GM19351 (cell line): ENCODE results near the gene RIMBP2.

ENCODE experiments used
- ATAC-seq: cut with Tn5 transposase; IDR thresholded peaks from one replicate; pipeline ENCODE4 v1.9.1; 2021; ENCODE audit warnings: mild to moderate bottlenecking, moderate library complexity; ENCODE audit not compliant: unreplicated experiment

Gene RIMBP2

DNA sequence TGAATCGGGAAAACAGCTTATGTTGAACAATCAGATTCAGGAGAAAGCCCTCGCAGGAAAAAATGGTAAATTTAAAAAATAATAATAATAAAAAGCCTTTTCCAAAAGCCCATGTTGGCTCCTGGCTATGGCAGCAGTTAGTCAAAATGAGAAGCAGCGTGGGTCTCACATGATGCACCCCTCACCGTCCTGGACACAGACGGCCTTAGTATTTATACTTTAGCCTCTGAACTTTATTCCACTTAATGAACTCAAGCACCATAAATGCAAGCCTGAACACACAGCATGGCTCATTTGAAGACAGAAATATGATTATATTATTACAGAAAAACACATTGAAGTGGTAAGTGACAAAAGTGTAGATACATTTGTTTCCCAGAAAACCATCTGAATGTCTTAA is 160.9 kb downstream of the RIMBP2 start:
- ATAC-seq: no peak

DNA sequence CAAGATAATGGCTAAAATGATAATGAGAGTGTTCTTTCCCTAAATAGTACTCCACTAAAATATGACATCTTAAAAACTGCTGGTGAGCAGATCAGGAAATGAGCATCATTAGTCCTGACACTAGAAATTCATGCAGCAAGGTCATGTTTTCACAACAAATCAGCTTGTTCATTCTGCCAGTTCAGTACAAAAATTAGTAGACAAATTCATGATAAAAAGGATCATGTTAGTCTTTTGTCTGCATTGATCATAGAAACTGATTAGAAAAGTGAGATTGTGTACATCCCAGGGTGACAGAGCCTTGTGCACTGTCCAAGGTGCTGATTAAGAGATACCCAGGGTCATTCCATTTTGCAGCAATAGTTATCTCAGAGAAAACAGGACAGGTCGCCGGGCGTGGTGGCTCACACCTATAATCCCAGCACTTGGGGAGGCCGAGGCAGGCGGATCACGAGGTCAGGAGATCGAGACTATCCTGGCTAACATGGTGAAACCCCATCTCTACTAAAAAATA is 163.6 kb downstream of the RIMBP2 start:
- no peak for ATAC-seq

DNA sequence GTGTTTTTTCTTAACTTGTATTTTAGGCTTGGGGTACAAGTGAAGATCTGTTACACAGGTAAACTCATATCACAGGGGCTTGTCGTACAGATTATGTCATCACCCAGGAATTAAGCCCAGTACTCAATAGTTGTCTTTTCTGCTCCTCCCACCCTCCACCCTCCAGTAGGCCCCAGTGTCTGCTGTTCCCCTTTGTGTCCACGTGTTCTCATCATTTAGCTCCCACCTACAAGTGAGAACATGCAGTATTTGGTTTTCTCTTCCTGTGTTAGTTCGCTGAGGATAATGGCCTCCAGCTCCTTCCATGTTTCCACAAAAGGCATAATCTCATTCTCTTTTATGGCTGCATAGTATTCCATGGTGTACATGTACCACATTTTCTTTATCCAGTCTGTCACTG is 166.7 kb downstream of the RIMBP2 start:
- ATAC-seq: no peak

DNA sequence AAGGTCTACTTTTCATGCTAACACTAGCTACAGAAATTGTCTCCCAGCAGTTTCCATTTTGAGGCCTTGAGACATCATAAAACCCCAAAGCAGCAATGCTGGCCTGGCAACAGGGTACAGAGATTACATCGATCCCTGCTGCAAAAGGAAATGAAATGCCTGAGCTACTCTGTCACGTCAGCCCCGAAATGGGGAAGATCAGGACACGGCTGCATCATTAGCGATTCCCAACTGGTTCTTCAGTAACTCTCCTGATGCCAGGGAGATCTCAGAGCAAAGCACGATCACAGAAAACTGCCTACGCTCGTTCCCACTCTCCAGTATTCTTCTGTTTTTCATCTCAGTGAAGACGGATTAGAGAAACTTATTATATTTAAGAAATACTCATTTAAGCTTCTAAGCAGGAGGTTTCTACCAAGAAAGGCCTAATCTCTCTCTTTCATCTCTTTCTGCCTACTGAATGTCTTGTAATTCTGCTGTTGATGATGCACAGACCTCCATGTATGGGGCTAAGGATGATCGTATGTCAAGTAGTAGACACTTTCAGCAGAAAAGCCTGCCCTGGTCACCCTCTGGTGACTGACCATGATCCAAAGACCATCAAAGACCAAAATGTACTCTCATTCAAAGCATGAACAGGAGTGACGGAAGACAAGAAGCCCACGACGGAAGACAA is 168.5 kb downstream of the RIMBP2 start:
- no peak for ATAC-seq

DNA sequence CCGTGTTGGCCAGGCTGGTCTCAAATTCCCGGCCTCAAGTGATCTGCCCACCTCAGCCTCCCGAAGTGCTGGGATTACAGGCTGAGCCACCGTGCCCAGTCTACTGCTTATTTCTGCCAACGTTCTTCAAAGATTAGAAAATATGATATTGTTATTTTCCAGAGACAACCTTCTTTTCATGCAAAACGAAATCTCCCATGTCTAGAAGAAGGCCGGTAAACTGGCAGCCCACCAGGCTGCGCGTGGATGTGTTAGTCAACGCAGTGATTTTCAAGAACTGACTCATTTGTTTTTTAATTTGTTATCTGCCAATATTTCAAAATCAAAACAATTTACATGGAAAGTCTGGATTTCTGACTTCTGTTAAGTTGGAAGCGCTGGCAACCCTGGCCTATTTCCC is 169.6 kb downstream of the RIMBP2 start:
- ATAC-seq: no peak

DNA sequence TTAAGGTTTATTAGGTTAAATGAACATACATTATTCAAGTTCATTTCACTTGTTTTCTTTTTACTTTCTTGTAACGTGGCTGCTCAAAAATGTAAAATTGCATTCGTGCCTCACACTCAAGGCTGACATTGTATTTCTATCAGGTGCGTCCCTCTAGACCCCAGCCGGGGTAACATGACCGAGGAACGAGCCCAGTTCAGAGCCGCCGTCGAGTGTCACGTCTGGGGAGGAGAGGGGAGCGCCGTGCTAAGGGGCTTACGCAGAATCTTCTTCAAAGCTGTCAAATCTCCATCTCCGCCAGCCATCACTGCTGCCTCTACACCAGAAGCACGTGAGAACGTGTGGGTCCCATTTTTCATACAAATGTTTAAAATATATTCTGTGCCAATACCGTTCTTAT is 170.6 kb downstream of the RIMBP2 start:
- ATAC-seq: no peak

DNA sequence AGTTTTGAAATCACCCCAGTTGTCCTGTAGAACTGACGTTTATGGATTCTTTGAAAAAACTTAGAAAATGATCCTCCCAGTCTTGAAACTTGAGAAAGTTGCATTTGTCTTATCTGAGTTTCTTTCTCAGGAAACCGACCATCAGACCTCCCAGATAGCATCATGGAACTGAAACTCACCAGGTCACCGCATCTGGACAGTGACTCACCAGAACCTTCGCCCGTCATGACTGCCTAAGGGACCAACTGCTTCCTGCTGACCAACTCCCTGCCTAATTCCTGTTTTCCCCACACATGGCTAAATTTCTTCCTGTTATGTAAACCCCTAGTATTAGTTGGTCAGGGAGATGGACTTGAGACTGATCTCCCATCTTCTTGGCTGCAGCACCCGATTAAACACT is 175.7 kb downstream of the RIMBP2 start:
- no peak for ATAC-seq

DNA sequence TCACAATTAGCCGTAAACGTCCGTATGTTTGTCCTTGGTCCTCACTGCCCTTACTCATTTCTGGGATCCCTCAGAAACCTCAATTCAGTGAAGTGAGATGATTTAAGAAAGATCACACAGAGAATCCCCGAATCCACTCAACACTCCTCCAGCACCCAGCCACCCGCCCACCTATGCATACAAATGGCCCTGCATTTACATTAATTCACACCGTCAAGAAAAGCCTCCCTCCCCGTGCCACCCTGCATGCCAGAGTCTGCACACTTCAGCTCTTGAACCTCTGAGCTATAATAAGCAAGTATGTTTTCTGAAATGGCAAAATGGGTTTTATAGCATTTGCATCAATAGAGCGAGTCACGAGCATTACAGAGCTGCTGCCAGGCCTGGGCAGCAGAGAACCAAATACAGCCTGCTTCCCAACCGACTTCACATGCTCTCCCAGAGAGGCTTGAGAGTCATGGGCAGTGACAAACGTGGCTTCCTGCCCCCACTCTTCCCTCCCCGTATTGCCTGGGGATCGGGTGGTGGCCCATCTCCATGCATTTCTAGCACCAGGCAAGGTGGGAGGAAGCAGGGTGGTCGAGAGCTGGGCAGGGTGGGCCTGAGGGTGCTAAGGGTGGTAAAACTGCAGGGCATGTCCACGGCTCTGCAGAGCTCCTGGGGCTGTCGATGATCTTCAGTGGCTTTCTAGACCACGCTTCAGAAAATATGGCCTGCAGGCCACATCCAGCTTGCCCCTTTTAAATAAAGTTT is 177.6 kb downstream of the RIMBP2 start:
- no peak for ATAC-seq

DNA sequence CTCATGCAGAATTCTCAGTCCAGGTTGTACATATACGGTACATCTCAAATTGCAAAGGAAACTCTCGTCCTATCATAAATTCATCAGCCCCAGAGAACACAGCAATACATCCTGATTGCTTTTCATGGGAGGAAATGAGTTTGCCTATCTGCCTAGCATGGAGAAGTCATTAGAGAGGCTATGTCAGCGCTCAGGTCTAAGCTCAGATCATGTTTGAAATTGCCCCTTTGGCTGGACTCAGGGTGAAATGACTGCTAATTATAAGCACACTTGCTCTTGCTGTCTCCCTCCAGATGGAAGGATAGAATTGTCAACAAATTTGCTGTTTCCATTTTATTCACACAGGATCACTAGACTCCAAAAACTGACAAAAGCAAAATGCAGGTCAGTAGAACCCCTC is 178.4 kb downstream of the RIMBP2 start:
- ATAC-seq: no peak

DNA sequence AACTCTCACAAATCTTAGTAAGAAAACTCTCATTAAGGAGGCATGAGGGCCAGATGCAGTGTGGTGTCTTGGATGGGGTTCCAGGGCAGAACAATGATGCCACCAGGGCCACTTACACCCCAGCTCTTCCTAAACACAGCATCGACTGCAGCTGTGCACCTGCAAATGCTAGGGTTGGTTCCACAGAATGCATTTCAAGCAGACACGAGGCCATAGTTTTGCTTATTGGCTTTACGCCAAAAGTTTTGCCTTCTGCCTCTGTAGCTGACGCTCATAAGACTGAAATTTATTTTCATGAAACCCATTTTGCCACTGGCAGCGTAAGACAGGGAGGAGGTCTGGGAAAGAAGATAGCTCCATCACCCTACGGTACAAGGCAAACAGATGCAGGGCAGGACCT is 179.0 kb downstream of the RIMBP2 start:
- ATAC-seq: no peak

DNA sequence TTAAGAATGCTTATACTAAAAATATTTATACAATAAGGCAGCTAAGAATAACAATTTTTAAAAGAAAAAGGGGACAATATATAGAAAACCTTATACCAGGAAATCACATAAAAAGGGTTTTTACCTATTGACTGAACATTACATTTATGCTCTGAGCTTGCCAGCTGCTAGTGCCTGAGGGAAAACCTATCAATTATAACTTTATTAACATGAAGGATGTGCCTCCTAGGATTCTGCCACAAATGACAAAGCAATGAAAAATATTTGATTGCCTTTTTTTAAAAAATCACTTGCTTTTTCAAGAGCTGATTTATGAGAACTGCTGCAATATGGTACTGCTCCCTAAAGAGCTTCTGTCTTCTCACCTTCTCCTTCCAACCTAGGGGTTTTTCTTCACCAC is 185.7 kb downstream of the RIMBP2 start:
- no peak for ATAC-seq

DNA sequence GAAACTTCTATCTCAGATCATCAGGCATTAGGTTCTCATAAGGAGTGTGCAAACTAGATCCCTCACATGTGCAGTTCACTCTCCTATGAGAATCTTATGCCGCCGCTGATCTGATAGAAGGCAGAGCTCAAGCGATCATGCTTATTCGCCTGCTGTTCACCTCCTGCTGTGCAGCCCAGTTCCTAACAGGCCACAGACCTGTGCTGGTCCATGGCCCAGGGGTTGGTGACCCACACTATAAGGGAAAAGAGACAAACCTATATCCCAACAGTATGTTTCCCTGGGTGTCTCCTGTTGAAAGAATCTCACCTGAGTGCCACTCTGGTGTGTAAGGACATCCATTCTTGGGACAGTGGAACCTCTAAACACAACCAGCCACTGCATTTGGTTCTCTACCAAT is 186.3 kb downstream of the RIMBP2 start:
- no peak for ATAC-seq

DNA sequence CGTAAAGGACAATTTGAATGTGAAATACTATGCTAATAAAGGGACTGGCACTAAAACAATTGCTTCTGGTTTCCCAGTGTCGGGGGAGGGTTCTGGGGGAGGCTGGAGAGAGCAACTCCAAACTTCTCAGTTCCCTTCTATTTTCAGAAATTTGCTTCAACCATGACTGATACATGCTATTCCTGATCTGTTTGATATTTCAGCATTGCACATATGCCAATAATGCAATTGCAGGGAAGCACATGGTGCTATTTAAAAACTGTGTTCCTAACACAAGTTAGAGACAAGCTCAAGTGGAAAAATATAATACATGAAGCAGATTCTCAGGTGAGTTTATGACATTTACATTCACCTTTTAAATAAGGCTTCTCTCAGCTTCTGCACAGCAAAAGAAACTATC is 188.9 kb downstream of the RIMBP2 start:
- no peak for ATAC-seq

DNA sequence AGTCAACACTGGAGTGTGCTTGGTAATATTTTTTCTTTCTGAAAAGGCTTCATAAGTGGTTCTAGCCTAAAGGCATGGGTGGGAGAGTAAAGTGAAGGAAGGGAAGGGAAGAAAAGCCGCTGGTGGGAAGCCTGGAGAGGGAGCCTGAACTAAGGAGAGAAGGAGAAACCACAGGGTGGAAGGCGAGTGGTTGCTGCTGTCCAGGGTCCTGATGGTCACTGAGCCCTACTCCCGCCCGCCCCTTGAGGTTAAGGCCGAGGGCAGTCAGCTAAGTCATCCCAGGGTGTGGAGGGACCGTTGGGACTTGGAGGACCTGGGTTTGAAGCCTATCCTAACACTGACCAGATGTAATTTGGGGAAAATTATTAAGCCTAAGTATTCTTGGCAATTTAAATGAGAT is 189.3 kb downstream of the RIMBP2 start:
- ATAC-seq: no peak

DNA sequence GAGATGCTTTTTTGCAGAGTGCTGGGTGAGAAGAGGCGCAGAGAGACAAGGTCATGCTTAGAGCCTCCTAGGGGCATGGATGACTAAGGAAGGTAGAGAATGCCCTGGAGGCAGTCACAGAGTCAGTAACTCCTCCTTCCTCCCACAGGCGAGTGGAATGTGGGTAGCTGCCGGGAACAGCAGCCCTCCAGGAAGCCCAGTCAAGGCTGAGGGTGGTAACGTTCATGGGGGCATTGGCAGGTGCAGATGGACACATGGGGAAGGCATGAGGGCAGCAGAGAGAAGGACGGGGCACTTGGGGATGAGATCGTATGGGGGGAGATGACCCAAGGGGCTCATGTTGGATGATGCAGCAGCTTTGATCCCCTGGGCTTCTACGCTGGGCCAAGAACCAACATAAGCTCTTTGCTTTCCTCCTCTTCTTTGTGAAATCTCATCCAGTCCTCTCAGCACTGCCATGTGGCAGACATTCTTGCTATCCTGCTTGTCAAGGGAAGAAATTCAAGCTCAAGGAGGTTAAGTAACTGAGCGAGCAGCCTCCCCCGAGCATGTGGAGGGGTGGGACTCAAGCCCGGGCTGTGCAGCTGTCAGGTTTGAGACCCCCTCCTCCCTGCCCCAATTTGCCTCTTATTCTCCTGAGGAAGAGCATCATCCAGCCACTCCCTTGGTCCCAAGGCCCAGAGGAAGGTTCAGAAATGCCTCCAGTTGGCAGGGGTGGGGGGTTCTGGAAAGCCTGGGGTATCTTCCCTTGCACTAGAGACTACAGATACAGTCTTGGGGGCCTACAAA is 190.5 kb downstream of the RIMBP2 start:
- no peak for ATAC-seq

DNA sequence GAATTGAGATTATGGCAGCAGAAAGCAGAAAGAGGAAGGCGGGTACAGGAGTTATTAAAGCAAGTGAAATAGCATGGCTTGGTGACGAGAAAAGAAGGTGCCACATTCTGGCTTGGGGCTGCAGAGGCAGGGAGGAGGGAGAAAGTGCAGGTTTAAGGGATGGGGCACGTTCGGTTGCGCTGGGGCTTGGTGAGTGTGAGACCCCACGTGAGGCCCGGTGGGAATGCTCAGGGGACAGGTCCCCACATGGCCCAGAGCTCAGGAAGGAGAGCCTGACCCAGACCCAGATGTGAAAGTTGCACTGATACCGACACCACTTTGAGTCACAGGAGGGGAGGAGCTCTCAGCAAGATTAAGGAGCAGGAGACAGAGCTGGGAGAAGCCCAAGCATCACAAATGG is 191.3 kb downstream of the RIMBP2 start:
- no peak for ATAC-seq

DNA sequence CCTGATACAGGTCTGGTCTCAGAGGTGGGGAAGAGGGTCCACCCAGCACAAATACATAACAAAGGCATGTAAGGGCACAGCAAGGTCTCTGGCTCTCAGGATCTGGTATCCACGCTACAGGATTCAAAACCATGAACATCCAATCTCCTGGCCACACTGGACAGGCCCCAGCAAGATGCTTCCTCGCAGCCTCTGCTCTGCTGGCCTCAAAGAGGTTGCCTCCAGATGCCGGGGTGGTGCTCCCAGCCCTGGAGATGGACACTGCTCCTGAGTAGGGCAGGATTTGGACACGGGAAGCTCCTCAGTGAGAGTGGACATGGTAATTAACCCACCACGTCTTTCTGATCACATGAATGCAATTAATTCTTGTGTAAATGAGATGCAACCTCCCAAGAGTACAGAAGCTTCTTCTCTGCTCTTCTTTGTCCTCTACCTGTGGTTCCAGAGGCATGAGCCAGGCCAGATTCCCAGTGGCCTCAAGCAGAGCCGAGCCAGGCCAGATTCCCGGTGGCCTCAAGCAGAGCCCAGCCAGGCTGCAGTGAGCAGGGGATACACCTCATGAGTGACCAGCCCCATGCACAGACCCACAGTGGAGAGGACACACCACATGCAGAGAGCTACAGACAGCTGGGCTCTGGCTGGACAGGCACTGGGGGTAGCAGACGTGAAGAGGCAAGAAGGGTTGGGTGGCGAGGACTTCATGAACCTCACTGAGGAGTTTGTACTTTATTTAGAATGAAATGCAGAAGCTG is 192.1 kb downstream of the RIMBP2 start:
- no peak for ATAC-seq

DNA sequence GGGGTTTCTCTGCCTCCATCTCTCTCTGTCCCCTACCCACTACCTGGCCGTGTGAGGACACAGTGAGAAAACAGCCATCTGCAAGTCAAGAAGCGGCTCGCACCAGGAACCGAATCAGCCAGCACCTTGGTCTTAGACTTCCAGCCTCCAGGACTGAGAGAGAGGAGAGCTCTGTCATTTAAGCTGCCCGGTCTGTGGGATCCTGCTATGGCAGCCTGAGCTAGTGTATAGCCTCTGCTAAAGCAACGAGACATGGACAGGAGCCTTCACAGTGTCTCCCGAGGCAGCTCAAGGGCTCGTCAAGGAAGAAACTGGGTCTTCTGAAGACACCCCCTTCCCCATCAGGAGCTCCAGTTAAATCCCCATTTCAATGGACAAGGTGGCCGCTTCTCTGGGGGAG is 192.9 kb downstream of the RIMBP2 start:
- no peak for ATAC-seq

DNA sequence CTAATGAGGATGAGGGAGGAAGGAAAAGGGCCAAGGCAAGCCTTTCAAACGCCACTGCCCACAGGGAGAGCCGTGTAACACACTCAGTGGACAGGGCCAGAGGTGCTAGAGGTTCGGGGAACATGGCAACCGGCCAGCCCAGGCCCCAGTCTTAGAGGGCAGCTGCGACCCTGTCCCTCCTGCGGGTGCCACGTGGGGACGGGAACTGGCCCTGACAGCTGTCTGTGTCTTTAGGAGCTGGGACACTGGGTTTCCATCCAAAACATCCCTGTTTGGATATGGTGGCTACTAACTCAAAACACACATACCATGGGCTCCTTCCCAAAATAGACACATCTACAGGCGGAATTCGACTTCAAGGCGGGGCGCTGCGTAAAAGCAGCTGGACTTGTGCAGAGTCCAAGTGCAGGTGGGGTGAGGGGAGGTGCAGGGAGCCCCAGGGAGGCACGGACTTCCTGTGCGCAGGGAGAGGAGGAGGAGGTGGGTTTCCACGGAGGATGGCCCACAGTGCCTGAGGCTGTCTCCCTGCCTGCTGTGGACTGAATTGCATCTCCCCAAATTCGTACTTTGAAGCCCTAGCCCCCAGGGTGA is 193.8 kb downstream of the RIMBP2 start:
- no peak for ATAC-seq

DNA sequence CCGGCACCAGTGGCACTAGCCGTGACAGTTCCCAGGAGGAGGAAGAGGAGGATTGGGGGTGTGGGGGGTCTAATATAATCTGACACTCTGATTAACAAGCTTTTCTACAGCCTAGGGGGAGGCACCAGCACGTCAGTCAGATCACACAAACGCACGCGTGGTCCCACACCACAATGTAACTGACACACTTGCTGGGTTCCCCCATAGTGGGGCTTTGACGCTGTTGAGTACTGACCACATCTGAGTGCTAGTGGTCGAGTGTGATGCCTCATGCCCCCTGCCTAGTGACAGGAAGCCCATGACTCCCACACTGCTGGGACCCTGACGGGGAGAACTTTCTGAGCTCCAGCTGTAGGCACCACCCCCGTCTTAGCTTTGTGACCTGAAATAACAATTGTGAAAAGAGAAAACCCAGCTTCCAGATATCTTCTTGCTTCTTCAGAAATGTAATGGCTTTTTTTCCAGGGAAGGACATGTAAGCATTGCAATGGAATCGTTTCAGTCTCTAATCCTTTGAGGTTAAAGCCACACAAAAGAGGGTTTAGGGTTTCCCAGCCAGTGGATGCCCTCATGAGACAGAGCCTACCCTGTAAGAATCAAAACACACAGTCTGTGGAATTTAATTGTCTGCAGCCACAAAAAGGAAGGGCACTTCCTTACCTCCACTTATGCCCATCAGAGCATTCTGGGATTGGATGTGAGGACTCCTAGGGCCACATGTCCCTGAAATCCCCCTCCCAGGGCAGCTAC is 194.5 kb downstream of the RIMBP2 start:
- ATAC-seq: no peak
